K562 (cell line): Measurements from ENCODE around the gene IFFO2. TPM values are rescaled to one million over a fixed set of nuclear protein-coding genes. Genes with fewer than 3 reads are reported as not detected.

ENCODE experiments used
- DEAF1 ChIP-seq: fragments of 450-650 bp; formaldehyde crosslinking; IDR thresholded peaks from 2 replicates; pipeline ENCODE4 v1.4.0; 2020; ENCODE audit warnings: mild to moderate bottlenecking, moderate library complexity
- FUS ChIP-seq: fragments of 200-400 bp; formaldehyde crosslinking; optimal IDR thresholded peaks from 2 replicates; pipeline ENCODE3; 2017; ENCODE audit warnings: low read depth, low read length
- GATA2 ChIP-seq: sonication (generic); formaldehyde crosslinking; IDR thresholded peaks from 2 replicates; pipeline ENCODE4 v1.4.0; 2020; ENCODE audit warnings: mild to moderate bottlenecking, missing genetic modification reagents
- KDM1A ChIP-seq, 2 experiments: fragments of 450-650 bp; IDR thresholded peaks; 2 replicates each; pipeline ENCODE4 v1.6.1; 2016; ENCODE audit warnings: mild to moderate bottlenecking in 2 of 2
- RBM15 ChIP-seq: fragments of 200-400 bp; formaldehyde crosslinking; IDR thresholded peaks from 2 replicates; pipeline ENCODE4 v1.6.1; 2018; ENCODE audit warnings: mild to moderate bottlenecking, low read length, moderate library complexity; ENCODE audit not compliant: insufficient read depth
- ZNF551 ChIP-seq: fragments of 250-450 bp; sonication (Bioruptor Pico); IDR thresholded peaks from 2 replicates; pipeline ENCODE4 v1.5.0; 2021; ENCODE audit warnings: mild to moderate bottlenecking, moderate library complexity
- polyA plus RNA-seq, 8 experiments: library from polyadenylated mRNA; depleted of rRNA in 4 of 8; stranded (reverse) in 5 of 8; unstranded in 3 of 8; fragments of >200 nt; fragmentation: Nextera tagmentation in 2 of 8; fragmentation: Illumina TruSeq in 1 of 8; extraction: Ambion mirVana in 2 of 8; extraction: Trizol in 1 of 8; gene quantifications; 2 replicates each; pipeline versions ENCODE4 v1.2.1 to v1.2.3, GENCODE V29; 2011 to 2014; ENCODE audit warnings: inconsistent platforms in 1 of 8, missing spikeins in 1 of 8
- total RNA-seq, 7 experiments: library from RNA; depleted of rRNA in 6 of 7; stranded (reverse); fragments of >200 nt in 6 of 7; fragmentation: Illumina TruSeq in 2 of 7; extraction: Trizol in 2 of 7; gene quantifications; 2 replicates each; pipeline versions ENCODE4 v1.2.1 to v1.2.3, GENCODE V29; 2011 to 2021; ENCODE audit warnings: low replicate concordance in 1 of 7
- TF ChIP-seq, protein P1 (sequence below), 2 experiments: fragments of 200-800 bp in 1 of 2; sonication (Bioruptor generic) in 1 of 2; sonication (generic) in 1 of 2; formaldehyde crosslinking in 1 of 2; IDR thresholded peaks in 1 of 2; conservative IDR thresholded peaks in 1 of 2; 2 replicates each; pipeline versions ENCODE4 v1.5.0 to v1.6.1; 2016 to 2020; ENCODE audit warnings: missing compliant biosample characterization in 1 of 2, missing genetic modification characterization in 1 of 2, missing genetic modification reagents in 1 of 2
- TF ChIP-seq, protein P2 (sequence below): IDR thresholded peaks from 2 replicates; pipeline ENCODE4 v1.6.1; 2012; ENCODE audit warnings: low read depth, low read length, improper control_type of control experiment, borderline replicate concordance
- TF ChIP-seq, protein P3 (sequence below), 2 experiments: fragments of 450-650 bp; IDR thresholded peaks; 2 replicates each; pipeline ENCODE4 v1.6.1; 2016; ENCODE audit warnings: mild to moderate bottlenecking in 2 of 2, borderline replicate concordance in 1 of 2, low read depth in 1 of 2, moderate library complexity in 1 of 2

The IFFO2 gene
- total and polyA plus RNA-seq, 9 of the 15 experiments (the other 6 are each of a cell fraction or from before 2014, with no cell fraction given) = 0.15 to 1.0 (median 0.44) TPM; not detected in 2

DNA sequence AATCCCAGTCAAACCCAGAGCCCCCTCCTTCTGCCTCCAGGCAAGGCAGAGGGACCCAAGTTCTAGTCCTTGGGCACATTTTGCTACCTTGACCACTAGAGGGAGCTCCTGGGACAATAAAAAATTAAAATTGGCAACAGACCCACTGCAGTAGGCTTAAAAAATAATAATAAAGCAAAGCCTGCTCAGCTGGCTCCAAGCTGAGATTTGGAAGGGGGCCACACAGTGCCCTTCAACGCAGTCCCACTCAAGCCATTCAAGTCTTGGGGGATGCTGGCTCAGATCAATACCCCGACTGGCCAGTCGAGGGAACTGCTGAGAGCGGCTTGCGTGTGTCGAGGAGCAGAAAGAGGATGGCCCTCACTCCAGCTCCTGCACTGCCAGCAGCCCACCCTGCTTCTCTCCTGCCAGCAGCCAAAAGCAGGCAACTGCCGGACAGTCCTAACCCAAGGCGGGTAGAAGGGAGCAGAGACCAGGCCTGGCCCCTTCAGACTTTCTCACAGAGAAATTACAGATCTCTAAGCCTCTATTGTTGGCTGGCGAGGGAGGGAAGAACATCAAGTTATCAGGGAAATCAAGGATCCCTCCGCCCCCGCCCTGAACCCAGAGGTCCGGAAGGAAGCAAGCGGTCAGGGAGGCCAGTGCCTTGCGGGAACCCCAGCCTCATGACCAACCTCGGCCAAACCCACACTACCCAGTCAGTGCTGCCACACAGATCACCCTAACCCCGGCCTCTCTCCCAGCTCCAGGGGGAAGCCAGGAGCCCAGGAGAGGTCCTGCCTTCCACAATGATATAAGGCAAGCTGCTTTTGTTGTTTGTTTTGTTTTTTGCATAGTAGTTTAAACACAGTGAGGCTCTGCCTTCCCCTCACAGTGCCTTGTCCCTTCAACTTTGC, 49.2 kb downstream of the IFFO2 start (continued):
- TF ChIP-seq DEAF1 = peak; percentile 33; the same call in 1 of the 2 replicates
- TF ChIP-seq, protein P1, sequence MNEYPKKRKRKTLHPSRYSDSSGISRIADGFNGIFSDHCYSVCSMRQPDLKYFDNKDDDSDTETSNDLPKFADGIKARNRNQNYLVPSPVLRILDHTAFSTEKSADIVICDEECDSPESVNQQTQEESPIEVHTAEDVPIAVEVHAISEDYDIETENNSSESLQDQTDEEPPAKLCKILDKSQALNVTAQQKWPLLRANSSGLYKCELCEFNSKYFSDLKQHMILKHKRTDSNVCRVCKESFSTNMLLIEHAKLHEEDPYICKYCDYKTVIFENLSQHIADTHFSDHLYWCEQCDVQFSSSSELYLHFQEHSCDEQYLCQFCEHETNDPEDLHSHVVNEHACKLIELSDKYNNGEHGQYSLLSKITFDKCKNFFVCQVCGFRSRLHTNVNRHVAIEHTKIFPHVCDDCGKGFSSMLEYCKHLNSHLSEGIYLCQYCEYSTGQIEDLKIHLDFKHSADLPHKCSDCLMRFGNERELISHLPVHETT (CRISPR knock-in tag; conservative IDR thresholded peaks at IDR 0.05 in 1 of 2, IDR thresholded peaks at IDR 0.05 in 1 of 2) = 0 out of 4 replicates have a peak, but pooled peaks of 1 of the 2 experiments have one; percentile 55
- TF ChIP-seq KDM1A (IDR thresholded peaks at IDR 0.05) = peak; percentile 56 to 86
- TF ChIP-seq GATA2 (CRISPR knock-in tag) = peak; percentile 79
- TF ChIP-seq FUS = no peak
- no peak for TF ChIP-seq RBM15
- TF ChIP-seq, protein P2, sequence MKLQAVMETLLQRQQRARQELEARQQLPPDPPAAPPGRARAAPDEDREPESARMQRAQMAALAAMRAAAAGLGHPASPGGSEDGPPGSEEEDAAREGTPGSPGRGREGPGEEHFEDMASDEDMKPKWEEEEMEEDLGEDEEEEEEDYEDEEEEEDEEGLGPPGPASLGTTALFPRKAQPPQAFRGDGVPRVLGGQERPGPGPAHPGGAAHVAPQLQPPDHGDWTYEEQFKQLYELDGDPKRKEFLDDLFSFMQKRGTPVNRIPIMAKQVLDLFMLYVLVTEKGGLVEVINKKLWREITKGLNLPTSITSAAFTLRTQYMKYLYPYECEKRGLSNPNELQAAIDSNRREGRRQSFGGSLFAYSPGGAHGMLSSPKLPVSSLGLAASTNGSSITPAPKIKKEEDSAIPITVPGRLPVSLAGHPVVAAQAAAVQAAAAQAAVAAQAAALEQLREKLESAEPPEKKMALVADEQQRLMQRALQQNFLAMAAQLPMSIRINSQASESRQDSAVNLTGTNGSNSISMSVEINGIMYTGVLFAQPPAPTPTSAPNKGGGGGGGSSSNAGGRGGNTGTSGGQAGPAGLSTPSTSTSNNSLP = peak; percentile 46; the same call in 1 of the 2 replicates
- TF ChIP-seq ZNF551 (CRISPR knock-in tag) = no peak
- TF ChIP-seq, protein P3, sequence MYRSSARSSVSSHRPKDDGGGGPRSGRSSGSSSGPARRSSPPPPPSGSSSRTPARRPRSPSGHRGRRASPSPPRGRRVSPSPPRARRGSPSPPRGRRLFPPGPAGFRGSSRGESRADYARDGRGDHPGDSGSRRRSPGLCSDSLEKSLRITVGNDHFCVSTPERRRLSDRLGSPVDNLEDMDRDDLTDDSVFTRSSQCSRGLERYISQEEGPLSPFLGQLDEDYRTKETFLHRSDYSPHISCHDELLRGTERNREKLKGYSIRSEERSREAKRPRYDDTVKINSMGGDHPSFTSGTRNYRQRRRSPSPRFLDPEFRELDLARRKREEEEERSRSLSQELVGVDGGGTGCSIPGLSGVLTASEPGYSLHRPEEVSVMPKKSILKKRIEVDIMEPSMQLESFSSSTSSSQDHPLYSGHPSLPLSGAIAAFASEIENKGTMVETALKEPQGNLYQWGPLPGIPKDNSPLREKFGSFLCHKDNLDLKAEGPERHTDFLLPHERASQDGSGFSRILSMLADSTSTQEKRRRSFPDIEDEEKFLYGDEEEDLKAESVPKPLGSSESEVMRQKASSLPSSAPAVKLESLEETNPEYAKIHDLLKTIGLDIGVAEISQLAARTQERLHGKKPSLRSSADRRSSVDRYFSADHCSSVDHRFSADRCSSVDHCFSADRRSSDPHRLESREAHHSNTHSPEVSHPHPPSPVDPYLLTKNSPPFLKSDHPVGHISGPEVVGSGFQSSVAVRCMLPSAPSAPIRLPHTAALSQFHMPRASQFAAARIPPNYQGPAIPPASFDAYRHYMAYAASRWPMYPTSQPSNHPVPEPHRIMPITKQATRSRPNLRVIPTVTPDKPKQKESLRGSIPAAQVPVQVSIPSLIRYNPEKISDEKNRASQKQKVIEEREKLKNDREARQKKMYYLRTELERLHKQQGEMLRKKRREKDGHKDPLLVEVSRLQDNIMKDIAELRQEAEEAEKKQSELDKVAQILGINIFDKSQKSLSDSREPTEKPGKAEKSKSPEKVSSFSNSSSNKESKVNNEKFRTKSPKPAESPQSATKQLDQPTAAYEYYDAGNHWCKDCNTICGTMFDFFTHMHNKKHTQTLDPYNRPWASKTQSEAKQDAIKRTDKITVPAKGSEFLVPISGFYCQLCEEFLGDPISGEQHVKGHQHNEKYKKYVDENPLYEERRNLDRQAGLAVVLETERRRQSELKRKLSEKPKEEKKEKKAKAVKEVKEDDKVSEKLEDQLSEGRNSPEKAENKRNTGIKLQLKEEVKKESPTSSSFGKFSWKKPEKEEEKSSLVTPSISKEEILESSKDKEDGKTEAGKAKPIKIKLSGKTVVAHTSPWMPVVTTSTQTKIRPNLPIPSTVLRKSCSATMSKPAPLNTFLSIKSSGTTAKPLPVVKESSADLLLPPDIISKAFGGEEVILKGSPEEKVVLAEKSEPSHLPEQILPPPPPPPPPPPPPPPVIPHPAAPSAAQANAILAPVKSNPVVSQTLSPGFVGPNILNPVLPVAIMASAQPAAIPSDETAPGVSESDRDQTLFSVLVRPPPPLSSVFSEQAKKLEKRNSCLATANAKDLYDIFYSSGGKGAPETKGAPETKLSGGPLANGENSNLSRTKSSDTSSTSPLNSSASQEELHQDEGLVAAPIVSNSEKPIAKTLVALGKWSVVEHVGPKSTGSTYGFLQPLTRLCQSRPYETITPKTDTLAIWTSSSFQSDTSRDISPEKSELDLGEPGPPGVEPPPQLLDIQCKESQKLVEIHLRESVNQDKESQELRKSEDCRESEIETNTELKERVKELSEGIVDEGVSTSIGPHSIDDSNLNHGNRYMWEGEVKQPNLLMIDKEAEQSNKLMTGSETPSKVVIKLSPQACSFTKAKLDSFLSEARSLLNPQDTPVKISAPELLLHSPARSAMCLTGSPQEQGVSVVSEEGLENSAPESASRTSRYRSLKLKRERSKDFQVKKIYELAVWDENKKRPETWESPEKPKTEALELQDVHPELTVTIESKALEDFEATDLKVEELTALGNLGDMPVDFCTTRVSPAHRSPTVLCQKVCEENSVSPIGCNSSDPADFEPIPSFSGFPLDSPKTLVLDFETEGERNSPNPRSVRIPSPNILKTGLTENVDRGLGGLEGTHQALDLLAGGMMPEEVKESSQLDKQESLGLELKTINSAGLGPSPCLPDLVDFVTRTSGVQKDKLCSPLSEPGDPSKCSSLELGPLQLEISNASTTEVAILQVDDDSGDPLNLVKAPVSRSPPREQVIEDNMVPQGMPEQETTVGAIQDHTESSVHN (IDR thresholded peaks at IDR 0.05; ENCODE audit: borderline replicate concordance in 1 of 2, low read depth in 1 of 2) = no peak
